ENCODE results near the gene OMD. TPM values are rescaled to one million over a fixed set of nuclear protein-coding genes. Genes with fewer than 3 reads are reported as not detected.

OMD gene
- total and polyA plus RNA-seq, 2 of the 8 experiments (the other 6 are each of a cell fraction or from before 2014, with no cell fraction given) = not detected

DNA sequence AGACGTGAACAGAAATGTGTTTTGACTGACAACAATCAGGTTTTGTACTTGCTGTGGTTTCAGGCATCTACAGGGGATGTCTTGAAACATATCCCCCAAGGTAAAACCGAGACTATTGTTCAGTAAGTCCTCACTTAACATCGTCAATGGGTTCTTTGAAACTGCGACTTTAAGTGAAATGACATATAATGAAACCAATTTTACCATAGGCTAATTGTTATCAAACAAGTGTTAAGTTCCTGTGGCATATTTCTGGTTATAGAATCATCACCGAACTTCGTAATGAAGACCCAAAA, 16.4 kb upstream of the OMD start (continued):
- no peak for TF ChIP-seq RNF2 (IDR thresholded peaks at IDR 0.05; ENCODE audit: borderline replicate concordance, low read depth, low read length, missing control alignments, poor library complexity, severe bottlenecking)

Measured in H1 (cell line).